Neural cell (in vitro differentiated cells): ENCODE results near the gene NHS. TPM values are rescaled to one million over a fixed set of nuclear protein-coding genes. Genes with fewer than 3 reads are reported as not detected.

ENCODE experiments used
- H2AFZ ChIP-seq: fragments of 200-600, 300-800 bp; sonication (generic), shearing (Covaris generic); 2 replicates; pipeline ENCODE4 v1.6.0; 2014; ENCODE audit warnings: low read depth, mild to moderate bottlenecking, antibody characterized with exemption, low read length, moderate library complexity
- H3F3A ChIP-seq: fragments of 200-600 bp; shearing (Covaris generic); 2 replicates; pipeline ENCODE4 v1.6.1; 2016; ENCODE audit warnings: mild to moderate bottlenecking, moderate library complexity, mixed read lengths, antibody characterized with exemption, low read length; ENCODE audit not compliant: insufficient read depth, poor library complexity, severe bottlenecking
- H3K27ac ChIP-seq: fragments of 200-600, 300-800 bp; sonication (generic), shearing (Covaris generic); 2 replicates; pipeline ENCODE4 v1.5.1; 2014; ENCODE audit warnings: mild to moderate bottlenecking, low read length, moderate library complexity
- H3K27me3 ChIP-seq: fragments of 300-800, 200-600 bp; sonication (generic), shearing (Covaris generic); 2 replicates; pipeline ENCODE4 v1.6.0; 2014; ENCODE audit warnings: mild to moderate bottlenecking, low read depth, low read length, moderate library complexity; ENCODE audit not compliant: insufficient read depth
- H3K36me3 ChIP-seq: fragments of 300-800, 200-600 bp; sonication (generic), shearing (Covaris generic); 2 replicates; pipeline ENCODE4 v1.5.1; 2014; ENCODE audit warnings: mild to moderate bottlenecking, antibody characterized with exemption, low read length, moderate library complexity; ENCODE audit not compliant: insufficient read depth
- H3K4me2 ChIP-seq: fragments of 300-800, 200-600 bp; sonication (generic), shearing (Covaris generic); 2 replicates; pipeline ENCODE4 v1.6.0; 2014; ENCODE audit warnings: mild to moderate bottlenecking, low read length
- H3K4me3 ChIP-seq: fragments of 300-800, 200-600 bp; sonication (generic), shearing (Covaris generic); 2 replicates; pipeline ENCODE4 v1.5.1; 2014; ENCODE audit warnings: mild to moderate bottlenecking, low read length, moderate library complexity
- H3K79me2 ChIP-seq: fragments of 200-600 bp; shearing (Covaris generic); replicated peaks from 2 replicates; pipeline ENCODE4 v1.6.0; 2014; ENCODE audit warnings: mild to moderate bottlenecking, low read length, moderate library complexity; ENCODE audit not compliant: insufficient read depth
- H3K9ac ChIP-seq: fragments of 300-800, 200-600 bp; sonication (generic), shearing (Covaris generic); 2 replicates; pipeline ENCODE4 v1.6.1; 2016; ENCODE audit warnings: mild to moderate bottlenecking, low read length, mixed read lengths
- H3K9me2 ChIP-seq: fragments of 200-600 bp; shearing (Covaris generic); 2 replicates; pipeline ENCODE4 v1.6.1; 2016; ENCODE audit warnings: mild to moderate bottlenecking, low read length, mixed read lengths; ENCODE audit not compliant: insufficient read depth
- H3K9me3 ChIP-seq: fragments of 200-600, 300-800 bp; sonication (generic), shearing (Covaris generic); 2 replicates; pipeline ENCODE4 v1.6.1; 2016; ENCODE audit warnings: mild to moderate bottlenecking, mixed run types, low read length, moderate library complexity, mixed read lengths
- H4K20me1 ChIP-seq: fragments of 200-600 bp; shearing (Covaris generic); 2 replicates; pipeline ENCODE4 v1.6.1; 2016; ENCODE audit warnings: mild to moderate bottlenecking, mixed run types; ENCODE audit not compliant: insufficient read depth
- CTCF ChIP-seq: fragments of 450-650 bp; IDR thresholded peaks from 2 replicates; pipeline ENCODE4 v1.5.1; 2014; ENCODE audit warnings: antibody characterized with exemption, mild to moderate bottlenecking, moderate library complexity; ENCODE audit not compliant: poor library complexity, severe bottlenecking
- EP300 ChIP-seq: fragments of 450-650 bp; conservative IDR thresholded peaks from 2 replicates; pipeline ENCODE4 v1.6.1; 2014; ENCODE audit warnings: antibody characterized with exemption, mild to moderate bottlenecking, moderate library complexity; ENCODE audit not compliant: poor library complexity, severe bottlenecking
- EZH2 ChIP-seq: fragments of 200-600, 300-800 bp; shearing (Covaris generic), sonication (generic); IDR thresholded peaks from 2 replicates; pipeline ENCODE4 v1.6.1; 2014; ENCODE audit warnings: antibody characterized with exemption, low read length, borderline replicate concordance, mild to moderate bottlenecking; ENCODE audit not compliant: insufficient read depth, poor library complexity, severe bottlenecking
- MXI1 ChIP-seq: fragments of 450-650 bp; conservative IDR thresholded peaks from 2 replicates; pipeline ENCODE4 v1.6.1; 2014; ENCODE audit warnings: antibody characterized with exemption, mild to moderate bottlenecking; ENCODE audit not compliant: poor library complexity, severe bottlenecking
- POLR2AphosphoS5 ChIP-seq: IDR thresholded peaks from 2 replicates; pipeline ENCODE4 v1.6.1; 2012
- RAD21 ChIP-seq: fragments of 450-650 bp; conservative IDR thresholded peaks from 2 replicates; pipeline ENCODE4 v1.6.1; 2014; ENCODE audit warnings: antibody characterized with exemption, mild to moderate bottlenecking, moderate library complexity
- REST ChIP-seq: IDR thresholded peaks from 2 replicates; pipeline ENCODE4 v1.6.1; 2012; ENCODE audit warnings: borderline replicate concordance
- SMC3 ChIP-seq: fragments of 450-650 bp; conservative IDR thresholded peaks from 2 replicates; pipeline ENCODE4 v1.6.1; 2014; ENCODE audit warnings: antibody characterized with exemption, mild to moderate bottlenecking, moderate library complexity; ENCODE audit not compliant: poor library complexity
- TAF1 ChIP-seq: IDR thresholded peaks from 2 replicates; pipeline ENCODE4 v1.6.1; 2012; ENCODE audit warnings: low read depth
- polyA plus RNA-seq: library from polyadenylated mRNA; depleted of rRNA; stranded (reverse); fragments of >200 nt; gene quantifications from 2 replicates; pipeline ENCODE4 v1.2.3, GENCODE V29; 2014

NHS gene
- polyA plus RNA-seq, 1 donor from 2014 or later = 1.9 TPM

DNA sequence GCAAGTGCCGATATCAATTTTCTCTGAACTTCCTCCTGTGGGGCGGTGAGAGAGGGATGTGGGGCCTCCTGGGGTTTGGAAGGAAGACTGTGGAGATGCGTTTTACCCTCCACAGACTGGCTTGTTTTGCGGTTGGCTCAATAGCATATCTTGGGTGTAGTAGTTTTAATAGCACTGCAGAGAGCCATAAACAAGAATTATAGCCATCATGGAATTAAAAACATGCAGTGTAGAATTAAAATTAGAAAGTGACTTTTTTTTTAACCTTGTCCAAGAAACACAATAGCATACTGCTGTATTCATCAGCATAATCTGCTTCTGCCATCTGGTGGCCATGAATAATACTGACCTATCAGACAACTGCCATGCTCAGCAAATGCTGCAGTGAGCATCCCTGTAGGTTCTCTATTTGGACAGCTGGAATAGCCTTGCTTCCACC, 315.0 kb downstream of the NHS start:
- Histone ChIP-seq H3K9me2 (no peaks in the 10 kb centered on the region), H2AFZ (no peak overlapping the region), H3K9me3 (no peaks in the 10 kb centered on the region), H3K27me3 (no peaks in the 10 kb centered on the region), H4K20me1 (no peaks in the 10 kb centered on the region), H3K36me3 (no peaks in the 10 kb centered on the region), H3K4me3 (no peak overlapping the region), H3K79me2 (no peaks in the 10 kb centered on the region), H3K9ac (no peak overlapping the region), H3K27ac (no peak overlapping the region), H3K4me2 (no peak overlapping the region), H3F3A (no peaks in the 10 kb centered on the region)
- TF ChIP-seq EP300 (no peak), EZH2 (no peak), TAF1 (no peak), RAD21 (peak; percentile 83), MXI1 (no peak), SMC3 (peak; percentile 82), POLR2AphosphoS5 (no peak), CTCF (peak; percentile 78), REST (no peak)

DNA sequence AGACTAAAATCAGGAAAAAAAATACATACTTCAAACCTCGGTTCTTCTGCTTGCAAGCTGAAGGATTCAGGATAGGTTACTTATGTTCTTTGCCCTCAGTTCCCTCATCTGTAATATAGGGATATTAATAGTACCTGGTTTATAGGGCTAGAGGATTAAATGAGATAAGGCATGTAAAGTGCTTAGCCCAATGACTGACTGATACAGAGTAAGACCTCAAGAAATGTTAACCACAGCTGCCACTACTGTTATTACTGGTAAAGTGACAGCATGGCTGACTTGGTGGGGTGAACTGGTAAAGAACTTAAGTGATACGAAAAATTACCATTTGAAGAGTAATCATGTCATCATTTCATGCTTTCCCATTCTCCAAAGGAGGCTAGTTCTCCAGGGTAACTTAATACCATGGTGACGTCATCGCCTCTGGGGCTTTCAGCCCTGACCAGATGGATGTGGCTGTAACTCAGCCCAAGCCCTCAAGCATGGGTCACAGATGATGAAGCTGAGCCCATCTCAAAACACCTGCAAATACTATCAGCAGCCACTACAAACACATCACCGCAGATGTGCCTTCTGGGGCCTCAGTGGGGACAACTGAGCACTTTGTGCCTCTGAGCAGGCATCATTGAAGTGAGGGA, 317.8 kb downstream of the NHS start:
- no peaks in the 10 kb centered on the region for H3K9me2 ChIP-seq
- H3F3A ChIP-seq = no peaks in the 10 kb centered on the region
- H4K20me1 ChIP-seq = no peaks in the 10 kb centered on the region
- H3K9me3 ChIP-seq = no peaks in the 10 kb centered on the region
- H3K79me2 ChIP-seq = no peaks in the 10 kb centered on the region
- H3K9ac ChIP-seq = no peak overlapping the region
- no peak overlapping the region for H2AFZ ChIP-seq
- no peak overlapping the region for H3K27ac ChIP-seq
- H3K36me3 ChIP-seq = no peaks in the 10 kb centered on the region
- no peaks in the 10 kb centered on the region for H3K27me3 ChIP-seq
- H3K4me3 ChIP-seq = no peak overlapping the region
- no peak for TF ChIP-seq RAD21
- no peak overlapping the region for H3K4me2 ChIP-seq

DNA sequence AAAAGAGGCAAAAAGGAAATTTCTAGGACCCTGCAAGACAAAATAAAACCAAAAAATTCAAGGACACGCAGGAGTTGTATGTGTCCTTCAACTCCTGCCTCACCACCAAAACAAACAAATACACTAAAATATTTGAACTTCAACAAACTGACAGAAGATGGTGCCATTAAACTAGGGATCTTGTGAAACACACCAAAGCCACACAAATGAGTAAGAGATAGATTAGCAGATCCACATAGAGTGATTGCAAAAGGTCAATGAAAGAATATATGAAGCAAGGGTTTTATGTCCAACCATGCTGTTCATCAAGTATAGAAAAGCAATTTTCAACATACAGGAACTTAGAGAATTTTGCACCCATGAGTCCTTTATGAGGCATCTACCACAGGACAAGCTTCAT, 322.2 kb downstream of the NHS start:
- H3K4me3 ChIP-seq = no peak overlapping the region
- no peaks in the 10 kb centered on the region for H4K20me1 ChIP-seq
- TF ChIP-seq TAF1 = no peak
- no peak for TF ChIP-seq SMC3
- TF ChIP-seq RAD21 = no peak
- no peak for TF ChIP-seq EZH2
- no peak for TF ChIP-seq REST
- TF ChIP-seq CTCF = no peak
- TF ChIP-seq POLR2AphosphoS5 = no peak
- TF ChIP-seq MXI1 = no peak
- TF ChIP-seq EP300 = no peak

More for the DNA sequence above, 322.2 kb downstream of the NHS start:
- no peaks in the 10 kb centered on the region for H3K79me2 ChIP-seq
- no peaks in the 10 kb centered on the region for H3K36me3 ChIP-seq
- no peak overlapping the region for H3K9ac ChIP-seq
- no peaks in the 10 kb centered on the region for H3F3A ChIP-seq
- H3K9me2 ChIP-seq = no peaks in the 10 kb centered on the region
- H3K27me3 ChIP-seq = no peaks in the 10 kb centered on the region
- no peaks in the 10 kb centered on the region for H3K9me3 ChIP-seq
- no peak overlapping the region for H3K27ac ChIP-seq
- H3K4me2 ChIP-seq = no peak overlapping the region
- no peak overlapping the region for H2AFZ ChIP-seq
